SIG-M5 treated with dmso at 0.1 percent for 504 hours (cell line): ENCODE data around the gene FAM184B.

Experiments used
- DNase-seq: peaks from one replicate; lab custom pipeline; 2025; ENCODE audit not compliant: unreplicated experiment; lab: John Stamatoyannopoulos, UW

The FAM184B gene

GRCh38 chr4:17646693-17647092, 134.7 kb downstream of the FAM184B start:
- no peak for DNase-seq

GRCh38 chr4:17642398-17642783, 139.0 kb downstream of the FAM184B start:
- DNase-seq: no peak

DNA sequence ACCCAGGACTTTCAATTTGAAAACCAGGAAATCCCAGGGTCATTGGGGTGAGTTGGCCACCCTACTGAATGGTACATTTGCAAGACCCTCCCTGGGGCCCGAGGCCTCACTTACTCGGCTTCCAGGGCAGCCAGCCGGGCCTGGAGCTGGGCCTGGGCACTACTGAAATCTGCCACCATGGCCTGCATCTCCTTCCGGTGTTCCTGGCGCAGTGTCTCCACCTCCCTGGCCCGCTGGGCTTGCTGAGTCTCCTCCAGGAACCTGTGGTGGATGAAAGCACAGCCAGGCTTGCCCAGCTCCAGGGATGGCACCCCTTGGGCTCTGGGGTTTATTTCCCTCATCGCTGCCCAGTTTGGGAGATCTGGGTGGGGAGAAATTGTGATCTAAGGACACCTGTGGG, 142.3 kb downstream of the FAM184B start:
- no peak for DNase-seq

GRCh38 chr4:17636696-17637622, 144.5 kb downstream of the FAM184B start:
- peak; percentile 60 for DNase-seq

- no peak for DNase-seq
Measured at GRCh38 chr4:17636341-17636695, 145.1 kb downstream of the FAM184B start.

DNA sequence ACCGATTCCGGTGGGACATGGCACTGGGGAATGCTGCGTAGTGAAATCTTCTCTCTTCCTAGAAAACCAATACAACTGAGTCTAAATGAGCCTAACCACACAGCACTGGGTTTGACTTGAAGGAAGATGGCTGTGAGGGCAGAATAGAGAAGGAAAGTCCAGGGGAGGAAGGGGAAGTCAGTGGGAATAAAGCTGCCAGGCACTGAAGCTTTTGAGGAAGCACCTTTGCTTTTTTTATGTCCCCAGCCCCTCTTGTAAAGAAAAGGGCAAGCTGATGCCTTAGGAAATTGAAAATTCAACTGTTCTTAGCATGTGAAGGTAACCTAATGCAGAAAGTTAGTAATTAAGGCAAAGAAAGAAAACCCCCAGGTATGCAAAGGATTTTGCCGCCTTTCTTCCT, 146.4 kb downstream of the FAM184B start:
- no peak for DNase-seq

DNA sequence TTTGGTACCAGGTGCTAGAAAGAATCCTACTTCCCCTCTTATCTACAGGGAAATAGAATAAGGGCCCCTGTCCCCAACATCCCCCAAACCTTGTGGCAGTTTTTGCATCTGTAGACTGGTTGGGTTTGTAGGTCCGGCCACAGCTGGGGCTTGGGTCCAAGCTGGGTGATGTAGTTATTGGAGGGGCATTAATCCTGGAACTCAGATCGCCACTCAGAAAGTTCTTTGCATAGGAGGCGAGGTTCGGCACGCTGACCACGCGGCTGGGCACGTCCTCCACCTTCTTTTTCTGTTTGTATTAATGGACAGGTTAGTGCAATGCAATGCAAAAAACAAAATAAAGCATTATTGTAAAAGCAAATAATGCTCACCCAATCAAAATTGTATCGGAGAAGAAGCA, 147.8 kb downstream of the FAM184B start:
- DNase-seq: no peak

DNA sequence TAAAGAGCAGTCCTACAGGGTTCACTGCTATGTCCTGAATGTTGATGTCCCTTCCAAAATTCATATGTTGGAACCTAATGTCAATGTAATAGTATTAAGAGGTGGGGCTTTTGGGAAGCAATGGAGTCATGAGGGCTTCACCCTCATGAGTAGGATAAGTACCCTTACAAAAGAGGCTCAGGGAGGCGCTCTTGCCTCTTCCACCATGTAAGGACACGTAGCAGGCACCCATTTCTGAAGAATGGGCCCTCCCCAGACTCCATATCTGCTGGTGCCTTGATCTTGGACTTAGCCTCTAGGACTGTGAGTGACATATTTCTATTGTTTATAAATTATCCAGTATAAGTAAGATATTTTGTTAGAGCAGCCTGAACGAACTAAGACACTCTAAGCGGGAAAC, 151.2 kb downstream of the FAM184B start:
- no peak for DNase-seq

DNA sequence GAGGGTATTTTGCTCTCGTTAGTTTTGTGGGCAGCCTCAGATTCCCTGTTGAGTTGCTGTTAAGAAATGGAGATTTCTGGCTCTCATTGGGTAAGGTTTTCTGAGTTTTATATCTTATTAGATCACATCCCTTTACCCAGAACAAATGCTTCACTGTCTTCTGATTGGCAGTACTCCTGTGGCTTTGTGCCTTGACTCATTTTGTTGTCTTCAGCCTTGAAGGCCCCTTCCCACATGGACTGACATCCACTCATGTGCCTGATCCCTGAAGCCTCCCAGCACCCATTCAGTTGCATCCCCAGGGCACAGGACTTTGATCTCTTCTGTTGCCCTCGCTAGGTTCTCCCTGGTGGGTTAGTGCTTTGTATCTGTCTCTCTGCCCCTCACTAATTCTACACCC, 156.6 kb downstream of the FAM184B start:
- DNase-seq: no peak

DNA sequence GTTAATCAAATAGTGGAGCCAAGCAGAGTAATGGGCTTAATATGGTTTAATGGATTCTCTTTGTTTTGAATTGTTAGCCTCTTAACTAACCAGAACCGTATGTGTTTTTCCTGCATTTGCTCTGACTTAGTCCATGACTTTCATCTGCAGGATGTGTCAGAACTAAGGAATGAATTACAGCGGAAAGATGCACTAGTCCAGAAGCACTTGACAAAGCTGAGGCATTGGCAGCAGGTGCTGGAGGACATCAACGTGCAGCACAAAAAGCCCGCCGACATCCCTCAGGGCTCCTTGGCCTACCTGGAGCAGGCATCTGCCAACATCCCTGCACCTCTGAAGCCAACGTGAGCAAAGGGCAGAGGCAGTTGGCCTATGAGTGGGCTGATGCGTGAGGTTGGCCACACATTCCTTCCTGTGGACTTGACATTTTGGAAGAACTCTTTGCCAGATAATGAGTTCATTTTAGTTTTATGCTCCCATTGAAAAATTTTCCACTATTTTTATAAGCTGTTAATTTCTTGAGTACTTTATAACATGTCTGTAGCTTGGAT, 157.9 kb downstream of the FAM184B start:
- DNase-seq: no peak

- DNase-seq: no peak
Measured at GRCh38 chr4:17619416-17620105, 161.9 kb downstream of the FAM184B start.

GRCh38 chr4:17618926-17619325, 162.5 kb downstream of the FAM184B start:
- DNase-seq: no peak

DNA sequence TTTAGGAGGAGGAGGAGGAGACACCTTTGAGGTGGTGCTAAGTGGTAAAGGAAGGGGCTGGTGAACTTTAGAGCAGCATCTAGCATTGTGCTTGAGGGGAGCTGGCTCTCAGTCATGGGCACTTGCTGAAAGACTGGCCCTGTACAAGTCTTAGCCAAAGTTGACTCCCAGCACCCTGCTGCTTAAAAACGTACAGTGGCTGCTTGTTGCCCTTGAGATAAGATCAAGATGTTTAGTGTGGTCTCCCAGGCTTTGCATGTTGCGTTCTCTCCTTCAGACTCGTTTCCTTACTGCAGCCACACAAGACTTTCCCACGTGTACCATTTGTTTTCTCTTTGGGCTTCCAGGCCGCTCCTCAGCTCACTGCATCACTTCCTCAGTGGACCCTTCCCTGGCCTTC, 165.1 kb downstream of the FAM184B start:
- DNase-seq: no peak

GRCh38 chr4:17614416-17615299, 166.8 kb downstream of the FAM184B start, which contains the start of gene MED28:
Gene MED28, plus strand, starts transcription at chr4:17614641. Its CDS starts 14 bp downstream, at chr4:17614655.
- peak; percentile 89 for DNase-seq

DNA sequence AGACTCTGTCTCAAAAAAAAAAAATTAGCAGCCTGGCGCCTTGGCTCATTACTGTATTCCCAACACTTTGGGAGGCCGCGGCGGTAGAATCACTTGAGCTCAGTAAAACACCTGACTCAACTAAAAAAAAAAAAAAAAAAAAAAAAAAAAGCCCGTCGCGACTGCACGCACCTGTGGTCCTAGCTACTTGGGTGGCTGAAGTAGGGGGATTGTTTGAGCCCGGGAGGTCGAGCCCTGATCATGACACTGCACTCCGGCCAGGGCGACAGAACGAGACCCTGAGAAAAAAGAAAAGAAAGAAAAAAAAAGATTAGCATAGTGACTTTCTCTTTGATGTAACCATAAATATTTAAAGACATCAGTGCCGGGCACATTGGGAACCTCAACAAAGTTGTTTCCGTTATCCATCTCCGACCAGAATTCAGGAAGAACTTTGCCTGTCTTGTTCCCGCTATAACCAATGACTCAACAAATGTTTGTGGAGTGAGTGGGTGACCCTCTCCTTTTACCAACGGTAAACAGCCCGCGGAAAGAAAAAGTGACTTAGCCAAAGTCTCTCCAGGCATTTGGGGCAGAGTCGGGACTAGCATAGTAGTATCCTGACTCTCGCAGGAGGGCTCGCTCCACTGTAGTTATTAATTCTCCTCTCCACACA, 167.5 kb downstream of the FAM184B start:
- DNase-seq: no peak

DNA sequence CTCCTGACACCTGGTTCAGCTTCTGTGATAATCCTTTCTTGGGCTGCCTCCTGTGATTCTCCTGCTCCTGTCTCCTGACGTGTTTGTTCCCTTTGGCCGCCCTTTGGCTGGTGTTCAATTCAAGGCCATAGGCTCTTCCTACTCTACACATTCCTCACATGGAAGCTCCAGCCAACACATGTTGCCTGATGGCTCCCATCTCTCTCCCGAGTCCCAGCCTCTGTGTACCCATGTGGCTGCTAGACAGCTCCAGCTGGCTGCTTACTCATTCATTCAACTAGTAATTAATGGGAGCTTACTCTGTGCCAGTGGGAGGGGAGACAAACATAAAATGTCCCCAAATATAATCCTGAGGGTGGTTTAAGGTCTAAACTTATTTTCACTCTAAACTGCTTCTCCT, 176.2 kb downstream of the FAM184B start:
- DNase-seq: no peak

- DNase-seq: no peak
Measured at GRCh38 chr4:17599826-17600225, 181.6 kb downstream of the FAM184B start.

DNA sequence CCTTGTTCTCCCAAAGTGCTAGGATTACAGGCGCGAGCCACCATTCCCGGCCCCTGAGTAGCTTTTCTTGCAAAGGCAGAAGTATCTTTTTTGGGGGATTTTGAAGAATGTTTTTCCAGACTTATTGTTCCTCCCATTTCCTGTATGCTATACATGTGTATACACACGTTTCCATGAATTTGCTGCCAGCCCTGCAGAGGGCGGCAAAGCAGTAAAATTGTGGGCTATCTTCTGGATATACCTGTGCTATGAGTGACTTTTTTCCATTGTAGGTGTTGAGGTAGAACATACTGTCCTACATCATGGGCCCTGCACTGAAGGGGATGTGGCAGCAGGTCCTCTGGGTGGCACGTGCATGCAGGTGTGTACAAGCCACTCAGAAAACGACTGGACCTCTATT, 183.9 kb downstream of the FAM184B start:
- no peak for DNase-seq

DNA sequence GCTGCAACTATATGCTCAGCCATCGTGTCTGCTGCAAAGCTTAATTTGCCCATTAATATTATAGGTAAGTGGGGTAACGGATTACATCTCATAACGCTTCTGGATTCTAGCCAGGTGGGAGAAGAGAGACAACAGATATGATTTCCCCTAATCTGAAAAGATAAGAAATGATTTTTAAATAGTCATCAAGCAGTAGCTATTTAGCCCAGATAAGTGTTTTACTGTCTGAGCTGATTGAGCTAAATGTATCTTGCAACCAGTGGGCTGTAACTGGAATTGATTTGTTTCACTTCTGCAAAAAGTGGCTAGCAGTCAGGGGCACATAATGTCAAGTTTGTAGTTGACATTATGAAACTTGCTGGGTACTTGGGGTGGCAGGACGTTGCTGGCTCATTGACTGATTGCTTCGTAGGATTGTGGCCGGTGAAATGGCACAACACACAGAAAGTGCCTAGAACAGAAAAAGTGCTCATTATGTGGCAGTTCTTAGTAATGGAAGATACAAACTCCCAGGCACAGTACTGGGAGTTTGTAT, 185.9 kb downstream of the FAM184B start:
- DNase-seq: peak; percentile 84

GRCh38 chr4:17589355-17589754, 192.1 kb downstream of the FAM184B start:
- DNase-seq: no peak
